HG02852 (cell line): ENCODE measurements around the gene UBE2G2.

Source experiments
- ATAC-seq: cut with Tn5 transposase; IDR thresholded peaks from one replicate; pipeline ENCODE4 v1.9.1; 2021; ENCODE audit warnings: mild to moderate bottlenecking, moderate library complexity; ENCODE audit not compliant: unreplicated experiment

UBE2G2 gene

DNA sequence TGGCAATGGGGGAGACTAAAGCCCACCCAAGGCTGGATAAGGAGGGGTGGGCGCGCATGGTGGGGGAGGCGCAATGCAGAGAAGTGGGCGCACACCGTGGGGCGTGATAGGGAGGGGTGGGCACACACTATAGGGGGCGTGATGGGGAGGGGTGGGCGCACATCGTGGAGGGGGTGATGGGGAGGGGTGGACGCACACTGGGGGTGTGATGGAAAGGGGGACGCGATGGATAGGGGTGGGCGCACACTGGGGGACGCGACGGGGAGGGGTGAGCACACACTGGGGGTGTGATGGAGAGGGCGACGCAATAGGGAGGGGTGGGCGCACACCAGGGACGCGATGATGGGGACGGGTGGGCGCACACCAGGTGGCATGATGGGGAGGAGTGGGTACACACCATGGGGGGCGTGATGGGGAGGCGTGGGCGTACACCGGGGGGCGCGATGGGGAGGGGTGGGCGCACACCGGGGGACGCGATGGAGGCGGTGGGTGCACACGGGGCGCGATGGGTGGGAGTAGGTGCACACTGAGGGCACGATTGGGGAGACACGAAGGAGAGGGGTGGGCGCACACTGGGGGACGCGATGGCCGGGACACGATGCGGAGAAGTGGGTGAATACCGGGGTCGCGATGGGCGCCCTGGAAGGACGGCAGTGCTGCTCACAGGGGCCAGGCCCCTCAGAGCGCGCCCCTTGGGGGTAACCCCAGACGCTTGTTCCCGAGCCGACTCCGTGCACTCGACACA is 15.3 kb upstream of the UBE2G2 start:
- no peak for ATAC-seq

GRCh38 chr21:44815852-44816628 is 14.4 kb upstream of the UBE2G2 start:
- no peak for ATAC-seq

GRCh38 chr21:44815225-44815624 is 13.6 kb upstream of the UBE2G2 start:
- ATAC-seq, result no peak

DNA sequence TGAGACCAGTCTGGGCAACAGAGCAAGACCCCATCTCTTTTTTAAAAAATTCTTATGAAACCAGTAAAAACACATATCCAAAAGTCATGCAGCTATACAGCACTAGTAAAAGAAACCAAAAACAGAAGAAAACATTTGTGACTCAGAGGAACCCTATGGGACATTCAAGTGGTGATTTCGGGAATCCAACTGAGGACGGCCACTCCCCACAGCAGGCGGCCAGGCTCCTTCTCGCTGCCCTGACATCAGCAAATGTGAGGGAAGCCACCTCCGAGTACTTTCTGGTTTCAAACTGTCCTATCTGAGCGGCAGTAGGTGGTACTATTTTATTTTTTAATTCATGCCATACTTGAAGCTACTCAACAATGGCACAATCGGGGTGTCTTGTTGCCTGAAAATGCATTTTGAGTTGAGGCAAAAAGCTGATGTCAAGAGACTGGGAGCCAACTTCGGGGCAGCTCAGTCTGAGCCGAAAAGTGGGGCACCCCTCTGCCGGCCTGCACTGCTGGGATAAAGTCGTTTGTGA is 12.9 kb upstream of the UBE2G2 start:
- no peak for ATAC-seq

DNA sequence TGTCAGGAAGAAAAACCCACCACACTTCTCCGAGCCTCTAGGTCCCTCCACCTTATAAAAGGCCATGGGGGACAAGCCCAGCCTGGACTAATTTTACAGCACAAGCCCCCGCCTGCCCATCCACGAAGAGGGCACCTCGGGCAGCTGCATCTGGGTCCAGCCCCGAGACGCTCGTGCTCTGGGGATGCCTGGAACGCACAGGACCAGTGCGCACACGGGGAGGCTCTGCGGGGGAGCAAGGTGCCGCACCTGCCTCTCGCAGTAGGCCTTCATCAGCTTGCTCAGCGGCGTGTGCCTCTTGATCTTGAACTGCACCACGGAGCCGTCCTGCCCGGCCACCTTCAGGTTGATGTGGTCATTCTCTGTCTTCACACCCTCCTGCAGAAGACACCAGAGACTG is 12.1 kb upstream of the UBE2G2 start:
- no peak for ATAC-seq

- no peak for ATAC-seq
Observed at GRCh38 chr21:44813149-44813548, 11.5 kb upstream of the UBE2G2 start.

DNA sequence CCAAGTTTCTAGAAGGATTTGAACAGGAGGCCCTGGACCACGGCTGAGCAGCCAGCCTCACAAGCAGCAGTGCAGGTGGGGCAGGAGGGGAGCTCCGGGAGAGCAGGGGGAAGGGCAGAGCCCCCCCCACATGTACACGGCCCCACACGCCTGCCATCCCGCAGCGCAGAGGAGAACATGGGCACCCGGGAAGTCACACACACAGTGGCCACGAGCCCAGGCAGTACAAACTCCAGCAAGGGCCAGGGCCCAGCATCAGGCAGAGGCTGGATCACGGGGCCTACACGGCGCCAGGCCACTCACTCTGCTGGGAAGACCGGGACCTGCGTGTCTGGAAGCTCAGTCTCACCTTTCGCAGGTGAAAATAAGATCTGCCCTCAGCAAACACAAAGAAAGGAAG is 11.0 kb upstream of the UBE2G2 start:
- no peak for ATAC-seq

GRCh38 chr21:44810779-44811178 is 9.2 kb upstream of the UBE2G2 start:
- ATAC-seq, result no peak

- no peak for ATAC-seq
Observed at GRCh38 chr21:44805859-44806258, 4.2 kb upstream of the UBE2G2 start.

- ATAC-seq, result no peak
Observed at GRCh38 chr21:44805226-44805625, 3.6 kb upstream of the UBE2G2 start.

- ATAC-seq, result no peak
Observed at GRCh38 chr21:44804762-44805161, 3.1 kb upstream of the UBE2G2 start.

- ATAC-seq, result no peak
Observed at GRCh38 chr21:44803651-44804050, 2.0 kb upstream of the UBE2G2 start.

DNA sequence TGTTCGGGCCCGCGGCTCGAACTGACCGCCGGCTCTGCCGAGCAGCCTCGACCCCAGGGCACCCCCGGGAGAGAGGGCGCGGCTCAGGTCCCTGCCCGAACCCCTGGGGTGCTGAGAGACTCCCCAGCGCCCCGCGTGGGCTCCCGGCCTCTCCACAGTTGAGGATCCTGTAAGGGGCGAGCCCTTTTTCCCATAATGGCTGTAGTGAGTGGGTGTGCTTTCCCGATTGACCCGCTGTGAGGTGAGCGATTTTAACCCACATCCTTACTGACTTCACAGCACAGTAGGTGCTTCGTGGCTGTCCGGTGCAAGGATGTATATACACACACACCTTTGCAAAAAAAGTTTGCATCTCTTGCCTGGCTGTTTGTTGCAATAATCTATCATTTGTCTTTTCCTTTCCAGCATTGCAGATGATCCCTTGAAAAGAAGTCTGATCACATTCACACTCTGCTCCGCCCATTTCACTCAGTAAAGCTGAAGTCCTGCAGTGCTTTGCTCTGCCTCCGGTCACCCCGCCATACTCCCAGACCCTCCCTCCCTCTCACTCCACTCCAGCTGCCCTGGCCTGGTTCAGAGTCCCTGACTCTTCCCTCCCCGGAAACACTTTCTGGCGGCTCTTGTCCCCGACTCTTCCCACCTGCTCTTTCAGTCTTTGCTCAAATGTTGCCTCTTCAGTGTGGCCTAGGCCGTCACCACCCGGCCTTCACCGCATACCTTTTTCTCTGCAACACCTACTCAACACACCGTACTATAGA is 955 bp upstream of the UBE2G2 start:
- no peak for ATAC-seq

GRCh38 chr21:44800971-44801467 is 601 bp downstream of the UBE2G2 start:
- ATAC-seq, result peak; percentile 42

GRCh38 chr21:44800103-44800502 is 1.5 kb downstream of the UBE2G2 start:
- no peak for ATAC-seq

GRCh38 chr21:44799646-44800045 is 2.0 kb downstream of the UBE2G2 start:
- ATAC-seq, result no peak

- ATAC-seq, result no peak
Observed at GRCh38 chr21:44797775-44798174, 3.8 kb downstream of the UBE2G2 start.

GRCh38 chr21:44795342-44795741 is 6.3 kb downstream of the UBE2G2 start:
- ATAC-seq, result no peak

GRCh38 chr21:44793592-44794374 is 7.8 kb downstream of the UBE2G2 start:
- ATAC-seq, result no peak
